GM21367 (cell line): Measurements from ENCODE around the gene FCN2.

Source experiments
- ATAC-seq: cut with Tn5 transposase; IDR thresholded peaks from one replicate; pipeline ENCODE4 v1.9.1; 2021; ENCODE audit not compliant: unreplicated experiment

FCN2 gene

DNA sequence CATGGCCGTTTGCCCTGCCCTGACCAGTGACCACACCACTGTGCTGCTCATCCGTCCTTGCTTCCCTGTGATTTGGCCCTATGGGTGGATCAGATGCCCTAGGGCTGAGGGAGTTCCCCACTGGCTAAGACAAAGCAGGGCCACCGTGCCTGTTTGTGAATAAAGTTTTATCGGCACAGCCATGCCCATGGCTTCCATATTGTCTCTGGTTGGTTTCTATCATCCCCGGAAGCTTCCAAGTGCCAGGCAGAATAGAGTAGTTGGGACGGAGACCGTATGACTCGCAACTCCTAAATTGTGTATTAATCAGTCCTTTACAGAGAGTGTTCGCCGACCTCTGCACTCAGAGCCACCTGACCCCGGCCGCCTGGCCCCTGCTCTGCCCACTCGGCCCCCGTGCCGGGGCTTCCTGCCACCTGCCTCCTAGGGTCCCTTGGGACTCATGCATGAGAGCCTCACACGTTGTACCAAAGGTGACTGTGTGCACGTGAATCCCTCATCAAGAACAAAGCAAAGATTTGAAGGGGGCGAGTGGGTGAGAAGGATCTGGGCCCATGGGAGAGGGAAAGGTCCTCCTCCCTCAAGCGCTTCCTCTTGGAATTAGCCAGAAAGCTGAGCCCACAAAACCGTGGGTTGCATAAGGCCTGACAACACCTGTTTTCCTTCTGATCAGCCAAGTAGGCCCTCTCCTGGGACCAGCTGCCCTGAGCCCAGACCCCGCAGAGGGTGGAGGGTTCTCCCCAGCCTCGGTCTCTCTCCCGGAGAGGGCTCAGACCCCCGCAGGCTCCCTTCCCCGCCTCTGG lies 11.7 kb upstream of the FCN2 start:
- no peak for ATAC-seq

DNA sequence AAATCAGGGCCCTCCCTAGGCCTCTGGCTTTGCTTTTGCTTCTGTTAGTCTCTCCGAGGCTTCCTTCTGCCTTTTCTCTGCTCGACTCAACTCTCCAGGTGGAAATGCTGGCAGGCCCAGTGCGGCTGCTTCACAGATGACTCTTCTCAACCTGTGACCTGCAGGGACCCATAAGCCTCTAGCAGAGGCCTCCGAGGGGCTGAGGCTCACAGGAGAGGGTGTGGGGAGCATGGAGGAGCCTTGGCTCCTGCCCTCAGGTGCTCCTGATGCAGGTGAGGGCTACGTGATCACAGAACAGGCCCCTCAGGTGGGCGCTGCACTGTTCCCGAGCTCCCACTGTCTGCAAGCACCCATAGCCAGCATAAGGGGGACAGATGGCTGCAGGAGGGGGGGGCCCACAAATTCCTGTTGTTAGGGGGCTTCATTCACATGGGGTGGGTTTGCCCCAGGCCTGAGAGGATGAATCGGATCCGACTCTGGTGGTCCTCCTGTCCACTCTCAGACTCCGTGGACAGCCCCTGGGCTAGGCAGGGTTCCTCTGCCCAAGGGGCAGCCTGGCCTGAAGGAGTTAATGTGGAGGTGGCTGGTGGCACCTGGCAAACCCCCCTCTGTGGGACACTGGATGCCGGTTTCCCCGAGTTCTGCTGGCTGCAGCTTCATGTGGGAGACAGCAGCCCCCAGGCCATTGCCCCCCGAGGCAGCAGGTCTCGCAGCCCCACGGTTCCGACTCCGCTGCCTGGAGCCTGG lies 10.9 kb upstream of the FCN2 start:
- no peak for ATAC-seq

GRCh38 chr9:134870301-134870694 lies 10.3 kb upstream of the FCN2 start:
- no peak for ATAC-seq

GRCh38 chr9:134870746-134871662 lies 9.6 kb upstream of the FCN2 start:
- no peak for ATAC-seq

DNA sequence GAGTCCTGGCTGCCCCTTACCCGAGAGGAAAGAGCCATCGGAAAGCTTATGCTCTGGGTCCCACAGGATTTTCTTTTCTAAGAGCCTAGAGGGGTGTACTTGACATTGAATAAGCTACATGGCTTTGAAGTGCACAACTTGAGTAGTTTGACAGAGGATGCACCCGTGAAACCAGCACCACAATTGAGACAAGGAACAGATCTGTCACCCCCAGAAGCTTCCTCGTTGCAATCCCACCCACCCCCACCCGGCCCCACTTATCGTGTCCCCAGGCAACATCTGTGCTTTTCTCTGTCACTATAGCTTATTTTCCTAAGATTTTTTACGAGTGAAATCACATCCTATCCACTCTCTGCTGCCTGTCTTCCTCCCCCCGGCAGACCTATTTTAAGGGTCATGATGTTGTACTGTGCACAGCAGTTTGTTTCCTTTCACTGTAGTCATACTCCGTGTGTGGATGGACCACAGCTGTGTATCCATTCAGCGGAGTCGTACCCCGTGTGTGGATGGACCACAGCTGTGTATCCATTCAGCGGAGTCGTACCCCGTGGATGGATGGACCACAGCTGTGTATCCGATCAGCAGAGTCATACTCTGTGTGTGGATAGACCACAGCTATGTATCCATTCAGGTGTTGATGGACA lies 8.8 kb upstream of the FCN2 start:
- ATAC-seq = no peak

GRCh38 chr9:134872482-134873231 lies 8.0 kb upstream of the FCN2 start:
- ATAC-seq = no peak

DNA sequence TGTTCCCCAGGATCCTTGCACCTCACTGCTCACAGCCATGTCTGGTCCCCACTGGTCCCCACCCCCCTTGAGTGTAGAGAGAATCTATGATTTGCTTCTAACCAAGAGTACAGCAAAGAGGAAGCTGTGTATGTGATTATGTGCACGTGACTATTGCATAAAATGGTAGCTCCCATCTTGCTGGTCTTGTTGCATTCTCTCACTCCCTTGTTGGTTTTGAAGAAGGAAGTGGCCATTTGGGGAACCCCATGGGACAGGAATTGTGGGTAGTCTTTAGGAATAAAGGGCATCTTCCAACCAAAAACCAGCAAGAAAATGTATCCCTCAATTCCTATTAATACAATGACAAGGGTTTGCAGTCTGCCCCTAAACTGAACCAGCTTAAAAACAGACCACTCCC lies 5.2 kb upstream of the FCN2 start:
- no peak for ATAC-seq

GRCh38 chr9:134877541-134877940 lies 3.1 kb upstream of the FCN2 start:
- no peak for ATAC-seq

- ATAC-seq = no peak
Measured at GRCh38 chr9:134879664-134880483, 736 bp upstream of the FCN2 start.

- no peak for ATAC-seq
Measured at GRCh38 chr9:134881313-134881670, 682 bp downstream of the FCN2 start.

DNA sequence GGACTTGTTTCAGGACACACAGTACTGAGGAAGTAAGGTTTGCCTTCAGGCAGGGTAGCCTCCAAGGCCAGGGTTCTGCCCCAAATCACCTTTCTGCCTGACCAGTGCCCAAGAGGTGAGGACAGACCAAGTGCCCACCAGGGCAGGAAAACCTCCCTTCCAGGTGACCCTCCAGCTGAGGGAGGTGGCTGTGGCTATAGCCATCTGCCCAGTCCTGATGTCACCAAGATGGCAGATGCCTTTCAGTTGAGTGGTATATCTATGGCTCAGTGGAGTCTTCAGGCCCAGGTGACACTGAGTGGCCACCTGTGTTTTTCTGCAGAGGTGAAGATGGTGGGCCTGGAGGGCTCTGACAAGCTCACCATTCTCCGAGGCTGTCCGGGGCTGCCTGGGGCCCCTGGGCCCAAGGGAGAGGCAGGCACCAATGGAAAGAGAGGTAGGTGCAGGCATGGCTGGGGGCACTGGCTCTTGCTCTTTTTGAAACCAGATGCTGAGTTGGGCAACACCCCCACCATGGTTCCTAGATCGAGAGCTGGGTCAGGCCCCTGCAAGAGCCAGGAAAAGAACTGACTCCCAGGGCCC lies 1.7 kb downstream of the FCN2 start:
- no peak for ATAC-seq

DNA sequence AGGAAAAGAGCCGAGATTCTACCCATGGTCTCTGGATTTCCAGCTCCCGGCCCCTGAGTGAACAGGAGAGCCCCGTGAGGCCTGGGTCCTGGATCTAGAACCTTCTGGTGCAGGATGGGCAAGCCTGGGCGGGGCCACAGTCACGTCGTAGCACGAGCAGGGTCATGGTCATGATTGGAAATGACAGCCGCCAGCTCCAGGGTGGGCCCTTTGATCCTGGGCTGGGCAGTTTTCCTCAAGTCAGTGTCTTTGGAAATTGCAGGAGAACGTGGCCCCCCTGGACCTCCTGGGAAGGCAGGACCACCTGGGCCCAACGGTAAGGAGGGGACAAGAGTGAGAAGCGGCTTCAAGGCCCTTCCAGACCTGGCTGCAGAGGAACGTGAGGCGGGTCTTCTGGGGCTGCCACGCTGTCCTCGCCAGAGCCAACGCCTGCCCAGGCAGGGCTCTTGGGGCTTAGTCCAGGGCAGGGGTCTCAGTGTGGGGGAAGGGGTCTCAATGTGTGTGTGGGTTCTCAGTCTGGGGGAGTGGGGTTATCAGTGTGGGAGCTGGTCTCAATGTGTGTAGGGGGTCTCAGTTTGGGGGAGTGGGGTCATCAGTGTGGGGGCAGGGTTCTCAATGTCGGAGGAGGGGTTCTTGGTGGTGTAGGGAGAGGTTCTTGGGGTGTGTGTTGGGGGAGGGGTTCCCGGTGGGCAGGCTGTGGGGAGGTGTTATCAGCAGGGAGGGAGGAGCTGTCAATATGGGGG lies 2.6 kb downstream of the FCN2 start:
- ATAC-seq = no peak

DNA sequence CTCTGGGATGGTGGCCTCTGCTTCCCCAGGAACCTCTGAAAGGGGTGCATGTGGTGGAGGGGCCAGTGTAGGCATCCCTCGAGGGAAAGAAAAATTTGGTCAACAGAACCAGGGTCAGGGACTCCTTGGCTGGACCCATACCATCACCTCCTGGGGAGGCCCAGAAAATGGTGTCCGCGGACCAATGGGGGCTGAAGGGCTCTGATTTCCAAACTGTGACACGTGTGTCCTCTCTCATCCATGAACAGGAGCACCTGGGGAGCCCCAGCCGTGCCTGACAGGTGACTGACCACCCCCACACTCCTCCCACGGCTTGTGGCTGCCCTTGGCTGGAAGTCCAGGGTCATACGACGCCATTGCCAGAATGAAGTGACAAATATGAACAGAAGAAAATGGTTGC lies 3.9 kb downstream of the FCN2 start:
- no peak for ATAC-seq

DNA sequence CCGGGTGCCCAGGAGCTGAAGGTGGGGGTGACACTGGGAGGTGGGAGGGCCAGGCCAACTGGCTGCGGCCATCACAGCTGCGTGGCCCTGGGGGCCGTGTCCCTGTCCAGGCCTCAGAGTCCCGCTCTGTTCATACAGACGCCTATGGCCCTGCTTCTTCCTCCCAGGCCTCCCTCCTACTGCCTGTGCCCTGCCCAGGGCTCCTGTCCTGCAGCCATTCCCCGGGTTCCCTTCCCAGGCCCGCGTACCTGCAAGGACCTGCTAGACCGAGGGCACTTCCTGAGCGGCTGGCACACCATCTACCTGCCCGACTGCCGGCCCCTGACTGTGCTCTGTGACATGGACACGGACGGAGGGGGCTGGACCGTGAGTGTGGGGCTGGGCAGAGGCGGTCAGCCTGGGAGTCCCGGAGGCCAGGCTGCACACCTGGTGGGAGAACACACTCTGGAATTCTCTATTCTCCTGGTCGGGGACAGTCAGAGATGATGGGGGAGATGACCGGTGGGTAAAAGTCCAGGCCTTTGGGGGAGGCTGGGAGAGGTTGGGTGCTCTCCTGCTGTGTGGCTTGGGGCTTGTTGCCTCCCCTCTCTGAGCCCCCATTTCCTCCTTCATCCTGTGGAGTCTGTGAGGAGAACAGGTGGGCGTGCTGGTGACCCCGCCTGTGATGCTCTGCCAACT lies 4.5 kb downstream of the FCN2 start:
- ATAC-seq = no peak

GRCh38 chr9:134885679-134886412 lies 5.2 kb downstream of the FCN2 start:
- ATAC-seq = no peak

DNA sequence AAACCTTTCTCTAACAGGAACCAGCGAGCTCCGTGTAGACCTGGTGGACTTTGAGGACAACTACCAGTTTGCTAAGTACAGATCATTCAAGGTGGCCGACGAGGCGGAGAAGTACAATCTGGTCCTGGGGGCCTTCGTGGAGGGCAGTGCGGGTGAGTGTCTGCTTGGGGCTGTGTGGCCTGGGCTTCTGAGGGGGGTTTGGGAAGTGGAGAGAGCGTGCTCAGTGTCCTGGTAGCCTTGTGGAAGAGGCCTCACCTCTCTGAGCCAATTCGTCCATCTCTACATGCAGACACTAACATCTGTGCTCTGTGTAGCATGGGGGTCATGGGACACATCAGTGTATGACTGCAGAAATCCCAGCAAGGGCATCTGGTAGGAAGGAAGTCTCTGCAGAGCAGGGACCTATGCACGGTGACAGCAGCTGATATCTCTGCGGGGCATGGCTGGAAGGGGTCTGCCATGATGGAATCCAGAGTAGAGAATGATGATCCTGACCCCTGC lies 5.9 kb downstream of the FCN2 start:
- ATAC-seq = no peak

DNA sequence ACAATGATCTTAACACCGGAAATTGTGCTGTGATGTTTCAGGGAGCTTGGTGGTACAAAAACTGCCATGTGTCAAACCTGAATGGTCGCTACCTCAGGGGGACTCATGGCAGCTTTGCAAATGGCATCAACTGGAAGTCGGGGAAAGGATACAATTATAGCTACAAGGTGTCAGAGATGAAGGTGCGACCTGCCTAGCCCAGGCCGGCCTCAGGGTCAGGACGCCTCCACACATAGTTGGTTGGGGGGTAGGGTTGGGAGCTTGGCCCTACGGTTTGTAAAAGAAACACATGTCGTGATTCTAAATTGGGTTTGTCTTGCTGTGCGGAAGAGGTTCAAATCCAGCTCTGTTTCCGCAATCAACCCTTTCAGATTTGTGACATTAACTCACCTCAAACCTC lies 6.6 kb downstream of the FCN2 start:
- no peak for ATAC-seq
